H1 (cell line): ENCODE data around the gene UBXN4. TPM values are rescaled to one million over a fixed set of nuclear protein-coding genes. Genes with fewer than 3 reads are reported as not detected.

Experiments used
- CHD7 ChIP-seq: fragments of 300-600 bp; sonication (generic); IDR thresholded peaks from 2 replicates; pipeline ENCODE4 v1.7.1; 2012; ENCODE audit warnings: low read length, moderate library complexity, mild to moderate bottlenecking, inconsistent platforms; ENCODE audit not compliant: insufficient replicate concordance
- YY1 ChIP-seq: IDR thresholded peaks from 2 replicates; pipeline ENCODE4 v1.6.1; 2011; ENCODE audit warnings: low read depth, mild to moderate bottlenecking, low read length
- ZNF274 ChIP-seq: IDR thresholded peaks from 2 replicates; pipeline ENCODE4 v1.7.0; 2012; ENCODE audit warnings: low read length, borderline replicate concordance; ENCODE audit errors: extremely low read depth
- polyA plus RNA-seq, 7 experiments: library from polyadenylated mRNA; depleted of rRNA in 3 of 7; stranded (reverse) in 5 of 7; unstranded in 2 of 7; fragments of >200 nt in 5 of 7; fragments of 200-250 nt in 2 of 7; gene quantifications; 1 replicate in 5 of 7; 2 replicates in 1 of 7; 4 replicates in 1 of 7; pipeline versions ENCODE4 v1.2.1 to v1.2.3, GENCODE V29; 2011 to 2013; ENCODE audit warnings: missing spikeins in 2 of 7, mixed read lengths in 2 of 7
- total RNA-seq: library from RNA; stranded (reverse); fragmentation: NEBNext Ultra II Directional; extraction: Animal tissue kit (Norgen Biotek cat#: 25700); gene quantifications from 2 replicates; pipeline ENCODE4 v1.2.1, GENCODE V29; 2021

UBXN4 gene
- total and polyA plus RNA-seq, 2 of the 8 experiments (the other 6 are each of a cell fraction or from before 2014, with no cell fraction given): 20.1 to 64.2 TPM

DNA sequence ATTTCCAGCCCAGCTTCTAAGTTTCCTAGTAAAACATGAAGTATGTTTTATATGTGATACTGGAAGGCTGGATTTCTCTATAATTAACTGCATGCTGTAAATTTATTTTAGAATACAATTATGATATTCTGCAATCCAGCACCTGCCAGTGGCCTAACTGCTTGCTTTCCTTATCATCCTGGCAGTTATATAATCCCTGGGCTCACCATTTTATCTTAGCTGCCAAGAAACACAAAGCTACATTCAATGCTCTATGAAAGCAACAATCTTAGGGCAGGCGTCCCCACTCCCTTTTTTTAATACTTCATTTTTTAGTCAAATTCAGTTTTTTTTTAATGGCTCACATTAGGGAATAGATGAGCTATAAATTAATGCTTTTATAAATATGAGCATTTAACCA is 38.4 kb upstream of the UBXN4 start (continued):
- no peak for TF ChIP-seq CHD7
- no peak for TF ChIP-seq ZNF274
- no peak for TF ChIP-seq YY1
- TF ChIP-seq, all 59 proteins: peak for 0
